ENCODE results near the gene ZCCHC3. TPM values are rescaled to one million over a fixed set of nuclear protein-coding genes. Genes with fewer than 3 reads are reported as not detected.

The ZCCHC3 gene
- total RNA-seq, 1 donor from 2014 or later, result 14.3 TPM

Other genes with a start within 250 kb of the ZCCHC3 start
- gene DEFB125, start 209.9 kb upstream of the ZCCHC3 start, total RNA-seq, result not detected
- gene DEFB126, start 155.0 kb upstream of the ZCCHC3 start, total RNA-seq, result not detected
- not detected for gene DEFB127, start 140.1 kb upstream of the ZCCHC3 start, total RNA-seq
- not detected for gene DEFB128, start 107.9 kb upstream of the ZCCHC3 start, total RNA-seq
- not detected for gene DEFB129, start 70.3 kb upstream of the ZCCHC3 start, total RNA-seq
- gene DEFB132, start 39.8 kb upstream of the ZCCHC3 start, total RNA-seq, result not detected
- gene C20orf96, start 6.8 kb upstream of the ZCCHC3 start, total RNA-seq, result 11.1 TPM
- gene SOX12, start 28.0 kb downstream of the ZCCHC3 start, total RNA-seq, result 15.0 TPM
- 32.7 TPM for gene NRSN2, start 49.5 kb downstream of the ZCCHC3 start, total RNA-seq
- 10.3 TPM for gene TRIB3, start 83.2 kb downstream of the ZCCHC3 start, total RNA-seq
- gene RBCK1, start 110.7 kb downstream of the ZCCHC3 start, total RNA-seq, result 17.5 TPM
- gene TBC1D20, start 165.0 kb downstream of the ZCCHC3 start, total RNA-seq, result 14.0 TPM
- 143 TPM for gene CSNK2A1, start 246.2 kb downstream of the ZCCHC3 start, total RNA-seq